ENCODE data around the gene NDUFB6. TPM values are rescaled to one million over a fixed set of nuclear protein-coding genes. Genes with fewer than 3 reads are reported as not detected.
A peak's percentile ranks its signal among the peaks of the same experiment; 100 is the strongest.

The NDUFB6 gene
- total RNA-seq, 2 experiments from 2014 or later, result 47.5 to 57.7 TPM

GRCh38 chr9:32584784-32585183, 11.8 kb upstream of the NDUFB6 start:
- Mint-ChIP-seq H3K4me1 (ENCODE audit: low read depth) (peaks cover 2% of the 10 kb centered on the region), H3K36me3 (ENCODE audit: low read depth) (no peaks in the 10 kb centered on the region), H3K27me3 (ENCODE audit: low read depth) (peaks cover 27% of the 10 kb centered on the region), H3K9me3 (ENCODE audit: insufficient read depth) (no peaks in the 10 kb centered on the region), H3K4me3 (no peak overlapping the region), H3K27ac (no peak overlapping the region)
- no peak for DNase-seq
- no peak for ATAC-seq
- ChIA-PET CTCF (interaction anchor here (1.2 to 3.4 kb wide), 2 partner anchors 206 to 383 kb away, joined by 3 to 18 read pairs; no protein-coding TSS in a partner anchor), POLR2A (no interaction called here)

- ChIA-PET CTCF (interaction anchor here (0.6 to 12.1 kb wide), 24 partner anchors 9 to 443 kb away, joined by 3 to 608 read pairs (median 4); partner anchors contain the start of genes ACO1, DNAJA1 and NDUFB6), POLR2A (interaction anchor here (1.3 kb wide), 1 partner anchor 203 kb away, joined by 3 read pairs; no protein-coding TSS in a partner anchor)
- peak; percentile 56 for DNase-seq
- no peaks in the 10 kb centered on the region for H3K36me3 Mint-ChIP-seq (ENCODE audit: low read depth)
- no peak overlapping the region for H3K27ac Mint-ChIP-seq
- ATAC-seq, result no peak
- H3K27me3 Mint-ChIP-seq (ENCODE audit: low read depth), result peaks cover 18% of the 10 kb centered on the region
- H3K4me3 Mint-ChIP-seq, result no peak overlapping the region
- peaks cover 2% of the 10 kb centered on the region for H3K4me1 Mint-ChIP-seq (ENCODE audit: low read depth)
- H3K9me3 Mint-ChIP-seq (ENCODE audit: insufficient read depth), result no peaks in the 10 kb centered on the region
Measured at GRCh38 chr9:32581512-32582143, 8.7 kb upstream of the NDUFB6 start.

GRCh38 chr9:32580631-32581300, 7.8 kb upstream of the NDUFB6 start:
- H3K9me3 Mint-ChIP-seq (ENCODE audit: insufficient read depth), result no peaks in the 10 kb centered on the region
- DNase-seq, result no peak
- ATAC-seq, result peak; percentile 23
- peaks cover 14% of the 10 kb centered on the region for H3K27me3 Mint-ChIP-seq (ENCODE audit: low read depth)
- peaks cover 2% of the 10 kb centered on the region for H3K4me1 Mint-ChIP-seq (ENCODE audit: low read depth)
- no peaks in the 10 kb centered on the region for H3K36me3 Mint-ChIP-seq (ENCODE audit: low read depth)
- H3K4me3 Mint-ChIP-seq, result no peak overlapping the region
- ChIA-PET POLR2A (interaction anchor here (1.2 to 1.6 kb wide), 2 partner anchors 197 to 202 kb away, joined by 3 to 6 read pairs; no protein-coding TSS in a partner anchor), CTCF (interaction anchor here (0.6 to 12.1 kb wide), 35 partner anchors 8 to 444 kb away, joined by 3 to 608 read pairs (median 5); partner anchors contain the start of genes ACO1, DNAJA1, NDUFB6 and RIGI)
- no peak overlapping the region for H3K27ac Mint-ChIP-seq

GRCh38 chr9:32579706-32580331, 6.9 kb upstream of the NDUFB6 start:
- Mint-ChIP-seq H3K27ac (no peak overlapping the region), H3K4me1 (ENCODE audit: low read depth) (peaks cover 2% of the 10 kb centered on the region), H3K36me3 (ENCODE audit: low read depth) (no peaks in the 10 kb centered on the region), H3K9me3 (ENCODE audit: insufficient read depth) (no peaks in the 10 kb centered on the region), H3K4me3 (no peak overlapping the region), H3K27me3 (ENCODE audit: low read depth) (peaks cover 7% of the 10 kb centered on the region)
- ATAC-seq (peak; percentile 63), DNase-seq (peak; percentile 83)
- POLR2A ChIA-PET, result interaction anchor here (1.2 to 1.6 kb wide), 2 partner anchors 196 to 201 kb away, joined by 3 to 6 read pairs; no protein-coding TSS in a partner anchor
- CTCF ChIA-PET, result interaction anchor here (0.6 to 12.1 kb wide), 41 partner anchors 7 to 400 kb away, joined by 3 to 608 read pairs (median 4); partner anchors contain the start of genes ACO1, NDUFB6, RIGI and SMIM27

- H3K27me3 Mint-ChIP-seq (ENCODE audit: low read depth), result peaks cover 4% of the 10 kb centered on the region
- no peaks in the 10 kb centered on the region for H3K9me3 Mint-ChIP-seq (ENCODE audit: insufficient read depth)
- H3K36me3 Mint-ChIP-seq (ENCODE audit: low read depth), result no peaks in the 10 kb centered on the region
- CTCF ChIA-PET, result interaction anchor here (0.9 to 12.1 kb wide), 24 partner anchors 12 to 388 kb away, joined by 3 to 608 read pairs (median 6); partner anchors contain the start of genes ACO1, RIGI, SMIM27 and TOPORS
- DNase-seq, result no peak
- peaks cover 2% of the 10 kb centered on the region for H3K4me1 Mint-ChIP-seq (ENCODE audit: low read depth)
- POLR2A ChIA-PET, result no interaction called here
- no peak for ATAC-seq
- no peak overlapping the region for H3K4me3 Mint-ChIP-seq
- no peak overlapping the region for H3K27ac Mint-ChIP-seq
Measured at GRCh38 chr9:32578976-32579375, 6.0 kb upstream of the NDUFB6 start.

- H3K4me3 Mint-ChIP-seq, result no peak overlapping the region
- H3K27ac Mint-ChIP-seq, result no peak overlapping the region
- H3K36me3 Mint-ChIP-seq (ENCODE audit: low read depth), result peaks cover 3% of the 10 kb centered on the region
- H3K27me3 Mint-ChIP-seq (ENCODE audit: low read depth), result peaks cover 4% of the 10 kb centered on the region
- DNase-seq, result no peak
- POLR2A ChIA-PET, result no interaction called here
- H3K4me1 Mint-ChIP-seq (ENCODE audit: low read depth), result peaks cover 10% of the 10 kb centered on the region
- no peaks in the 10 kb centered on the region for H3K9me3 Mint-ChIP-seq (ENCODE audit: insufficient read depth)
- no peak for ATAC-seq
- CTCF ChIA-PET, result interaction anchor here (1.9 to 12.1 kb wide), 2 partner anchors 27 to 200 kb away, joined by 6 to 608 read pairs; no protein-coding TSS in a partner anchor
Measured at GRCh38 chr9:32577316-32577715, 4.4 kb upstream of the NDUFB6 start.

GRCh38 chr9:32574858-32575257, 1.9 kb upstream of the NDUFB6 start:
- no peak for DNase-seq
- Mint-ChIP-seq H3K27ac (no peak overlapping the region), H3K4me1 (ENCODE audit: low read depth) (peaks cover 25% of the 10 kb centered on the region), H3K9me3 (ENCODE audit: insufficient read depth) (no peaks in the 10 kb centered on the region), H3K4me3 (no peak overlapping the region), H3K27me3 (ENCODE audit: low read depth) (peaks cover 2% of the 10 kb centered on the region), H3K36me3 (ENCODE audit: low read depth) (peaks cover 7% of the 10 kb centered on the region)
- ATAC-seq, result no peak
- POLR2A ChIA-PET, result interaction anchor here (1.7 kb wide), 1 partner anchor 49 kb away, joined by 7 read pairs; the partner anchor contains the start of gene RIGI
- CTCF ChIA-PET, result interaction anchor here (0.8 to 12.1 kb wide), 6 partner anchors 12 to 394 kb away, joined by 3 to 608 read pairs (median 39); partner anchors contain the start of genes ACO1, RIGI, SMIM27 and TOPORS

GRCh38 chr9:32573821-32574220, 862 bp upstream of the NDUFB6 start:
- no peaks in the 10 kb centered on the region for H3K9me3 Mint-ChIP-seq (ENCODE audit: insufficient read depth)
- ATAC-seq (no peak), DNase-seq (no peak)
- peaks cover 26% of the 10 kb centered on the region for H3K4me1 Mint-ChIP-seq (ENCODE audit: low read depth)
- peaks cover 8% of the 10 kb centered on the region for H3K36me3 Mint-ChIP-seq (ENCODE audit: low read depth)
- POLR2A ChIA-PET, result interaction anchor here (1.0 to 1.7 kb wide), 3 partner anchors 31 to 189 kb away, joined by 3 to 7 read pairs (median 3); partner anchors contain the start of gene RIGI
- CTCF ChIA-PET, result interaction anchor here (0.8 to 12.1 kb wide), 9 partner anchors 7 to 395 kb away, joined by 3 to 608 read pairs (median 16); partner anchors contain the start of genes ACO1, RIGI, SMIM27 and TOPORS
- peaks cover 2% of the 10 kb centered on the region for H3K27me3 Mint-ChIP-seq (ENCODE audit: low read depth)
- peak overlapping the region; percentile 99 for H3K27ac Mint-ChIP-seq
- H3K4me3 Mint-ChIP-seq, result peak overlapping the region; percentile 100

GRCh38 chr9:32571969-32572899, 725 bp downstream of the NDUFB6 start:
- H3K4me1 Mint-ChIP-seq (ENCODE audit: low read depth), result peaks cover 26% of the 10 kb centered on the region
- POLR2A ChIA-PET, result interaction anchor here (0.6 to 2.0 kb wide), 7 partner anchors 9 to 193 kb away, joined by 3 to 13 read pairs (median 4); partner anchors contain the start of genes RIGI, SMIM27 and TOPORS
- H3K36me3 Mint-ChIP-seq (ENCODE audit: low read depth), result peaks cover 17% of the 10 kb centered on the region
- H3K27me3 Mint-ChIP-seq (ENCODE audit: low read depth), result peaks cover 2% of the 10 kb centered on the region
- DNase-seq (peak; percentile 87), ATAC-seq (peak; percentile 88)
- peak overlapping the region; percentile 99 for H3K27ac Mint-ChIP-seq
- CTCF ChIA-PET, result interaction anchor here (0.6 to 12.1 kb wide), 24 partner anchors 9 to 902 kb away, joined by 3 to 608 read pairs (median 4); partner anchors contain the start of genes ACO1, NOL6, RIGI and SMIM27
- H3K9me3 Mint-ChIP-seq (ENCODE audit: insufficient read depth), result no peaks in the 10 kb centered on the region
- H3K4me3 Mint-ChIP-seq, result peak overlapping the region; percentile 100

- no peak for ATAC-seq
- Mint-ChIP-seq H3K9me3 (ENCODE audit: insufficient read depth) (no peaks in the 10 kb centered on the region), H3K27me3 (ENCODE audit: low read depth) (no peaks in the 10 kb centered on the region), H3K36me3 (ENCODE audit: low read depth) (peaks cover 28% of the 10 kb centered on the region), H3K27ac (peak overlapping the region; percentile 55), H3K4me3 (no peak overlapping the region), H3K4me1 (ENCODE audit: low read depth) (peaks cover 36% of the 10 kb centered on the region)
- POLR2A ChIA-PET, result no interaction called here
- CTCF ChIA-PET, result no interaction called here
- DNase-seq, result no peak
Measured at GRCh38 chr9:32570262-32570661, 2.7 kb downstream of the NDUFB6 start.
